Myocyte (in vitro differentiated cells): ENCODE measurements around the gene ABRAXAS1. TPM values are rescaled to one million over a fixed set of nuclear protein-coding genes. Genes with fewer than 3 reads are reported as not detected.
A peak's percentile ranks its signal among the peaks of the same experiment; 100 is the strongest.
"Not testable (repeated sequence)": the region's sequence is repeated elsewhere in the genome, so short reads cannot be mapped to it uniquely, and the experiment has no call there.

ENCODE experiments used
- DNase-seq: peaks from one replicate; pipeline ENCODE4 v3.0.0-alpha.2; 2012; ENCODE audit warnings: low read depth
- polyA plus RNA-seq: library from polyadenylated mRNA; unstranded; fragments of >200 nt; gene quantifications from one replicate; pipeline ENCODE4 v1.2.1, GENCODE V29; 2012; ENCODE audit warnings: missing spikeins
- total RNA-seq: library from RNA; depleted of rRNA; stranded (reverse); fragments of >200 nt; gene quantifications from 2 replicates; pipeline ENCODE4 v1.2.3, GENCODE V29; 2014

ABRAXAS1 gene
- total RNA-seq: 12.9 and 14.0 TPM in 2 replicates
- 4.6 TPM for polyA plus RNA-seq

DNA sequence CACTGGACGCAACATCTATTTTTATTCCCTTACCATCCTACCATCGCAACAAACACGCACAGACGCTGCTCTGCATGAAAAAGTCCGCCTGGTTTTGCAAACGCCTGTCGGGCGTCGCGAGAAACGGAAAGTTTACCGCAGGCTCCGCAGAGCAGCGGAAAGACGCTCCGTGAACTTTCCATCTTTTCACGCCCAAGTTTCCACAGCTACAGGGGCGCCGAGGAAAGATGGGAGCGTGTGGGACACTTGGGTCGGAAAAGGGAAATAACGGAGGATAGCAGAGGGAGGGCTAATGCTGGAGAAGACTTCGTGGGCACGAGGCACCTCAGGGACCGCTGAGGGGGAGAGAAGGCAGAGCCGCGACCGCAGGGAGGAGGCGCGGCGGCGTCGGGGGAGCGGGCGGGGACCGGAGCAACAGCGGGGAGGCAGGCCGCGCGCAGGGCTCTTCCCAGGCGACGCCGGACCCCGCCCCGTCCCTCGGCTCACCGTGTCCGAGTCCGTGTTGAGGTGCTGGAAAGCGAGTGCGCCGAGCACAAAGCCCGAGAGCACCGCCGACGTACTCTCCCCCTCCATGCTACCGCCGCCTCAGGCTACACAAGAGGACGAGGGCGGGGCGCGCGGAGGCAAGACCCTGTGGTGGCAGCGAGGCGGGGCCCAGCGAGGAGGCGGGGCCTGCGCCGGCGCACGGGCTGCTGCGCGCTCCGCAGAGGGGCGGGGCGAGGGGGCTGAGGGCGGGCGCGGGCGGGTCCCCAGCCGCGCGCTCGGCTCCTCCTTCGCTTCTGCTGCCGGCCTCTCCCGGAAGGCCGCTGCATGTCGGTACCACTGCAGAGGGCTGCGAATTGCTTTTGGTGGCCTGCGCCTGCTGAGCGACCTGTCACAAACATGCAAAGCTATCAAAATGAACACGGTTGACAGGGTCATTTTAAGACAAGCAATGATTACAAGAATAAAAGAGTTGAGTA lies at the start of gene ABRAXAS1:
ABRAXAS1 (minus strand) TSS at position 601 of the 962 bp plus-strand sequence; CDS start at position 573, 28 bp downstream.
- DNase-seq: peak; percentile 96

GRCh38 chr4:83527671-83528070 lies 42.8 kb upstream of the ABRAXAS1 start:
- no peak for DNase-seq

DNA sequence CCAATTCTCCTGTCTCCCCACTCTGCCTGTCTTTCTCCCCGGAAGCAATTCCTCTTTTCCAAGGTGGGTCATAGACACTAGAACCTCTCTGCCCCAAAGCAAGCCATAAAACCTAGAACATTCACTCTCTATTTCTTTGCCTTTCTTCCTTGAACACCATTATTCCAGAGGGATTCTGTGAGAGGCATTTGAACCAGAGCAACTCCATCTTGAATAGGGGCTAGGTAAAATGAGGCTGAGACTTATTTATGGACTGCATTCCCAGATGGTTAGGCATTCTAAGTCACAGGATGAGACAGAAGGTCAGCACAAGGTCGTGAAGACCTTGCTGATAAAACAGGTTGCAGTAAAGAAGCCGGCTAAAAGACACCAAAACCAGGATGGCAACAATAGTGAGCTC lies 37.3 kb upstream of the ABRAXAS1 start:
- DNase-seq: no peak

GRCh38 chr4:83516042-83516772 lies 31.3 kb upstream of the ABRAXAS1 start:
- DNase-seq: peak; percentile 19

GRCh38 chr4:83510442-83510841 lies 25.5 kb upstream of the ABRAXAS1 start:
- DNase-seq: no peak

DNA sequence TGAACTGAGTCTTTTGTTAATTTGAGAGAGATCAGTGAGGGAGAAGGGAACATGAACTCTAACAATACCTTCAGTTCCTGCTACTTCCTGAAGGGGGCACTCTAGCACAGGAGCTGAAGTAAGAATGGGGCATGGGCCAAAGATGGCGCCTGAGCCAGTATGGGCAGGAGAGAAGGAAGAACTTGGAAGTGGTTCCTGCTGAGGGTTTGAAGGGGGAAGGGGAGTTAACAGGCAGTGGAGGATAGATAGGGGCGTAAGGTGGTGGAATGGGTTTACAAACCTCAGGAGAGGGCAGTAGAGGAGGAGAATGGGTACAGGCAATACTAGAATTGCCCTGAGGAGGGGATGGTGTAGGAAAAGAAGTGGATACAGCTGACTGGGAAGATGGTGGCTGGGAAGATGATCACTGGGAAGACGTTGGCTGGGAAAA lies 24.3 kb upstream of the ABRAXAS1 start:
- peak; percentile 68 for DNase-seq

GRCh38 chr4:83504996-83505395 lies 20.1 kb upstream of the ABRAXAS1 start:
- DNase-seq: no peak

DNA sequence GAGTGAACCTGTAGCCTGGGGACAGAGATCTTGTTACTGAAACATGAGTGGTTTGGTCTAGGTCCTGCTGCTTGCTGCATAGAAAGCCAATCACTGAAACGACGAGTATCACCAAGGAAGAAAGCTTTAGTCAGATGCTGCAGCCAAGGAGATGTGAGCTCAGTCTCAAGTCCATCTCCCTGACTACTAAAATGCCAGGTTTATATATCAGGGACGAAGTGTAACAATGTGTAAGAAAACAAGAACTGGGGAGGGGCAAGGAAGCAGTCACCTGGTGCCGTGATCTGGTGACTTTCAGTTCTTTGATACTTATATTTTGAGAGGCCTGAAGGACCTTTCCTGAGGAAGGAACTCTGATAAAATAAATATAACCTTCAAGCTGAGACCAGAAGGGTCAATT lies 19.6 kb upstream of the ABRAXAS1 start:
- no peak for DNase-seq

DNA sequence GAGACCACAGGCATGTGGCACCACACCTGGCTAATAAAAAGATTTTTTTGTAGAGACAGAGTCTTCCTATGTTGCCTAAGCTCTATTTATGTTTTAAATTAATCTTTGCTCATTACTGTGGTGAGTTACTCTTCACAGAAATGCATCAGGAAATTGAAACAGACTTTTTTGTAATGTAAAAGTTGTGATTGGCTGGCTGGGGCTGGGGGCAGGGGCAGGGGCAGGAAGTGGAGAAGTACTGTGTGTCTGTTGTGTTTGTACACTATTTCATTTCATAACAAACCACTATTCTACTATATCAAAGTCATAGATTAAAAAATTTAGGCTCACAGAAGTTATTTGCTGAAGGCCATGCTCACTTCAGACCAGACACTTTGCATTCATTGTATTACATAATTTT lies 19.1 kb upstream of the ABRAXAS1 start:
- DNase-seq: no peak

DNA sequence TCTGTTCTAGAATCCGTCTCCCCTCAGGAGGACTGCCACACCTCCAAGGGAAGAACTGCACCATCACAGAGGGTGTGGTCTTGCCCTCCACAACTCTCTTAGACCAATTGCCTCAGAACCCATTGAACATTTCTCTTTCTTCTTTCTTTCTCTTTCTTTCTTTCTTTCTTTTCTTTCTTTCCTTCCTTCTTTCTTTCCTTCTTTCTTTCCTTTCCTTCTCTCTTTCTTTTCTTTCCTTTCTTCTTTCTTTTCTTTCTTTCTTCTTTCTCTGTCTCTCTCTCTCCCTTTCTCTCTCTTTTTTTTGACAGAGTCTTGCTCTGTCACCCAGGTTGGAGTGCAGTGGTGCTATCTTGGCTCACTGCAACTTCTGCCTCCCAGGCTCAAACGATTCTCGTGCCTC lies 16.8 kb upstream of the ABRAXAS1 start:
- not testable (repeated sequence) for DNase-seq

- DNase-seq: no peak
Observed at GRCh38 chr4:83498187-83498586, 13.3 kb upstream of the ABRAXAS1 start.

GRCh38 chr4:83496085-83496917 lies 11.4 kb upstream of the ABRAXAS1 start:
- not testable (repeated sequence) for DNase-seq

DNA sequence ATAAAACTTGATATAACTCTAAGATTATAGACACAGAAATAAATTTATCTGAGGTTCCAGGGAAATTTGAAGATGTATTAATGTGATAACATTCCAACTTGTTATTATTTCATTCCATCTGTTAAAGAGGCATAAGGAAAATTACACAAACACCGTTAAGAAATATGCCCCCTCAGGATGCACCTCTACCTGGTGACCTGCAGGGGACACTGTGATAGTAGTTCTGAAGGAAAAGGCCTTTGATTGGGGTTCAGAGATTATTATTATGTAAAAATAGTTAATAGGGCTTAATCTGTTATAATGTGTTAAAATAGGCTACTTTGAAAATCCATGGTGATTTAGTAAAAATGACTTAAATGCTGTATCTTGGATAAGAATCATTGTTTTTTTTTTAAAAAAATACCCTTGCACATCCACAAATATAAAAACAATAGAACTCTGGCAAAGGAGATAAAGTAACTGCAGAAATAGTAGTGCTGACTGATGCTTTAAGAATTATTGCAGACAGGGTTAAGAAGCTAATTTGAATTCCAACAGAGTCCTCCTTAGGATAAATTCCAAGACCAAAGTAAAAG lies 6.1 kb upstream of the ABRAXAS1 start:
- DNase-seq: peak; percentile 28

GRCh38 chr4:83489711-83490326 lies 4.9 kb upstream of the ABRAXAS1 start:
- DNase-seq: no peak

- DNase-seq: no peak
Observed at GRCh38 chr4:83486457-83487129, 1.7 kb upstream of the ABRAXAS1 start.

- peak; percentile 40 for DNase-seq
Observed at GRCh38 chr4:83473966-83474365, 10.9 kb downstream of the ABRAXAS1 start.

GRCh38 chr4:83473423-83473822 lies 11.5 kb downstream of the ABRAXAS1 start:
- no peak for DNase-seq

DNA sequence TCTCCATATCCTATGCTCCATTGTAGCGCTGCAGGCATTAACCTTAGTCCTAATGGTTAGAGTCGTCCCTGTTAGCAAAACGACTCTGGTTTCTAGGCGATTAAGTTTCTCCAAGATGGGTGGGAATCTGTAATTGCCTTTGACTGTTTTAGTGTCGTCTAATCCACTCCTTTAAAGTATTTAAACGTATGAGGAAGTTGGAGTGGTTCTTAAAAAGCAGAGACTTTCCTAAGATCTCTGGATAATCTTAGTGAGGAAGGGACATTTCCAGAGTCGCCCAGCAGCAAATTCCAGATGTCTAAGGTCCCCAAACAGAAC lies 28.8 kb downstream of the ABRAXAS1 start:
- DNase-seq: no peak

DNA sequence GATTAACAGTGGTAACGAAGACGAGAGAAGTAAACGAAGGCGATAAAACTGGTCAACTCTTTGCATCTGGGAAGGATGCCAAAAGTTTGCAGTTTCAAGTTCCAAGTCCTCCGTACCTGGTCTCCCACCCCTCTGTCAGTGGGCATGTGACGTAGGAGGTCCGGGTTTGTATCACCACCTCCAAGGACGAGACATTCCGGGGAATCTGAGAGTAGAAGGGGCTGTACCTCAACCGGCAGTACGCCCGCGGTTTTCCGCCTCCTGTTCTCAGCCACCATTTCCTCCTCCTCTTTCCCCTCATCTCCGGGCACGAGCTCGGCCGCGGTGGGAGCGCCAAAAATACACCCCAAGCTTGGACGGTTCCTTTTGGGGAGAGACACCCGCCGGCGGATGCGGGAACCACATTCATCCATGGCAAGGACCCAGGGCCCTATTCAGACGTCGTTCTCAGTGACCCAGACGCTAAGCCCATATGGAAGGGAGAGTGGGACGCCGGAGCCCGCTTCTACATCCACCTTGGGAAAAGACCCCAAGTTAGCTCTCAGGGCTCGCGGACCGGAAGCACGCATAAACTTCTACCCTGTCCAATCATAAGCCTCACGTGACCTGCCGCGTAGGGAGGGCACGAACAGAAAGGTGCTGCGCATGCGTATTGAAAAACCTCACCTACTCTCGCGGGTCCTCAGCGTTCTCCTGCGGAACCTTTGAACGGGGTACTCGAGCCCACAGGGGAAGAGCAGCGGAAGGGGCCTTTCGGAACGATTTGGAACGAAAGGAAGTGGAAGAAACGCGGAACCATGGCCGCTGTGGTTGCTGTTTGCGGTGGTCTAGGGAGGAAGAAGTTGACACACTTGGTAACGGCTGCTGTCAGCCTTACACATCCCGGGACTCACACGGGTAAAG lies 29.4 kb downstream of the ABRAXAS1 start, which contains the start of the genes HELQ and MRPS18C:
HELQ (minus strand) TSS at position 543 of the 903 bp plus-strand sequence; CDS start at position 413, 130 bp downstream.
MRPS18C (plus strand) TSS at position 778 of the 903 bp plus-strand sequence; CDS start at position 798, 20 bp downstream.
- DNase-seq: peak; percentile 100
